Measurements from ENCODE around the gene TNFSF11. TPM values are rescaled to one million over a fixed set of nuclear protein-coding genes. Genes with fewer than 3 reads are reported as not detected.

The TNFSF11 gene
- total RNA-seq, 4 donors from 2014 or later: 0.37 TPM; not detected in 3

- DNase-seq (ENCODE audit: low spot score) (no peak), ATAC-seq (ENCODE audit: low FRiP score) (no peak)
- no peak for TF ChIP-seq CTCF (IDR thresholded peaks at IDR 0.05)
These were observed 51.7 kb downstream of the TNFSF11 start for GRCh38 chr13:42625611-42626010.

GRCh38 chr13:42626176-42626860 lies 52.4 kb downstream of the TNFSF11 start:
- TF ChIP-seq CTCF (IDR thresholded peaks at IDR 0.05): no peak
- ATAC-seq (ENCODE audit: low FRiP score): no peak

GRCh38 chr13:42628666-42629065 lies 54.7 kb downstream of the TNFSF11 start:
- DNase-seq (ENCODE audit: low spot score) (no peak), ATAC-seq (ENCODE audit: low FRiP score) (no peak)
- TF ChIP-seq CTCF (IDR thresholded peaks at IDR 0.05): no peak

More at GRCh38 chr13:42626176-42626860, 52.4 kb downstream of the TNFSF11 start:
- DNase-seq (ENCODE audit: low spot score): no peak

GRCh38 chr13:42631181-42631580 lies 57.2 kb downstream of the TNFSF11 start:
- no peak for TF ChIP-seq CTCF (IDR thresholded peaks at IDR 0.05)
- DNase-seq (ENCODE audit: low spot score): no peak
- ATAC-seq (ENCODE audit: low FRiP score): no peak

- ATAC-seq (ENCODE audit: low FRiP score): no peak
- TF ChIP-seq CTCF (IDR thresholded peaks at IDR 0.05): no peak
- DNase-seq (ENCODE audit: low spot score): no peak
These were observed 59.5 kb downstream of the TNFSF11 start for GRCh38 chr13:42633495-42633894.

GRCh38 chr13:42638101-42638500 lies 64.1 kb downstream of the TNFSF11 start:
- TF ChIP-seq CTCF (IDR thresholded peaks at IDR 0.05): no peak
- no peak for DNase-seq (ENCODE audit: low spot score)
- ATAC-seq (ENCODE audit: low FRiP score): no peak

- no peak for ATAC-seq (ENCODE audit: low FRiP score)
- no peak for TF ChIP-seq CTCF (IDR thresholded peaks at IDR 0.05)
- no peak for DNase-seq (ENCODE audit: low spot score)
These were observed 64.9 kb downstream of the TNFSF11 start for GRCh38 chr13:42638886-42639285.
